HG03159 (cell line): ENCODE data around the gene F5.
A peak's percentile ranks its signal among the peaks of the same experiment; 100 is the strongest.
"Not testable (repeated sequence)": the region's sequence is repeated elsewhere in the genome, so short reads cannot be mapped to it uniquely, and the experiment has no call there.

Experiments used
- ATAC-seq: cut with Tn5 transposase; IDR thresholded peaks from one replicate; pipeline ENCODE4 v1.9.1; 2021; ENCODE audit warnings: mild to moderate bottlenecking, moderate library complexity; ENCODE audit not compliant: unreplicated experiment

The F5 gene

GRCh38 chr1:169511316-169512005 is 74.8 kb downstream of the F5 start:
- no peak for ATAC-seq

DNA sequence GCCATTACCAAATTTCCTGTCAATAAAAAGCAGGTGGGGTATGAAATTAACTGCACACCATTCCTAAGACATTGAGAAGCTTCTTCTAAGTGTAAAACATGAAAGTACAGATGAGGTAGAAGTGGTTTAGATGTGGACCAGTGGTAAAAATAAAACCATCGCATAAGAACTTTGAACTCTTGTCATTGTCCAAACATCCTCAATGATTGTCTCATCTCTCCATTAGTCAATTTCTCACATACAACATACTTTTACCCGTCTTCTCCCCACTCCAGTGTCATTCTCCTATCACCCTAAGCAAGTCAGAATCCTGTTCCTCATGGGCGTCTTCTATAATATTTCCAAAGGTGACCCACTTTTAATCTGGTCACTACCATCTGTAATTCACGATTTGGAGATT is 76.2 kb downstream of the F5 start:
- no peak for ATAC-seq

- ATAC-seq, result no peak
These were observed 76.9 kb downstream of the F5 start for GRCh38 chr1:169509354-169509753.

DNA sequence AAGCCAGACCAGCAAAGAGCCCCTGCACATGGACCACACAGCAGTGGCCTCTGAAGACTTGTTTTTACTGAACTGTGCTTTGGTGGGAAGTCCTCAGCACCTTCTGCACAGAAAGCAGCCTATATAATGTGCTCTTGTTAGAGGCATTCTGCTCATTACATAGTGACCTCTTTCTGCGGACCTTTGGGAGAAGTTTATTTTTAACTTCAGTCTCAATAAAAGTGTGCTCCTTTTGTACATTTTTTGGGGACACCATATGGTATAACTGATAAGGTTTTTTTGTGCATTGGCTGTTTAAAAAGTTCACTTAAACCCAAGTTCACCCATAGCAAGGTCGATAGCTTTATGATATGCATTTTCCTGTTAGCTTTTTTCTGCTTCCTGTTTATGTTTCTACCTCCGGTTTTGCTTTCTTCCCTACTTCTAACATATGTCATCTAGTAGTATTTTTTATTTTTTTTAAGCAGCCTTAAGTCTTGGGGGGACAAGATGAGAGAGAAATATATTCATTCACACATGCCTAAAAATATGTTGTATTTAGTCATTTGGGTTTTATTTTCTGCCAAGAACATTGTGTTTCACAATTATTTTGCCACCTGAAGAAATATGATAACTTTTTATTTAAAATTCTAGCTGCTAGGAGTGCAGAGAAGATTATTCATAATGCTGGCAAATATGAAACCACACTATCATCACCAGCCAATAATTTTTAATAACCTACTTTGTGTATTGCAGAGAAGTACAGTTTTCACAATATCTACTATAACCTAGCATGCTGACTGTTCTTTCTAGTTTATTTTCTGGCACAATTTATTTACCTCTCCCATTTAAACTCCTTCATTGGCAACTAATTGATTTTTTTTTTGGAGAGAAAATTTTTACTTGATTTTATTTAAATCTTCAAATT is 77.6 kb downstream of the F5 start:
- no peak for ATAC-seq

DNA sequence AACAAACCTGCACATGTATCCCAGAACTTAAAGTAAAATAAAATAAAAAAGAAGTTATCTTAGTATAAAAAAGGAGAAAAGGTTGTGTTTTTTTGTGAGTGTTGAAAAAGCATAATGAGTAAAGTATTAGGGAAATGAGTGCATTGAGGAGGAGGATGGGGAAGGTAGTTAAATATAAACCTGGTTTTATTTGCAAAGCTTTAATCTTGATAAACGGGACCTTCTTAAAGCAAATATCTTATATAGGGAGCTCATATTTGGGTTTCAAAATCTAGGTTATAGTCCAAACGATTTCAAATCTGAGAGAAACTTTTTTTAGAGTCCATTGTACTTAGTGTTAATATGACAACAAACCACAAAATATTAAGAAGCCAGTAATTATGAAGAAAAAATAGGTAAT is 78.9 kb downstream of the F5 start:
- no peak for ATAC-seq

DNA sequence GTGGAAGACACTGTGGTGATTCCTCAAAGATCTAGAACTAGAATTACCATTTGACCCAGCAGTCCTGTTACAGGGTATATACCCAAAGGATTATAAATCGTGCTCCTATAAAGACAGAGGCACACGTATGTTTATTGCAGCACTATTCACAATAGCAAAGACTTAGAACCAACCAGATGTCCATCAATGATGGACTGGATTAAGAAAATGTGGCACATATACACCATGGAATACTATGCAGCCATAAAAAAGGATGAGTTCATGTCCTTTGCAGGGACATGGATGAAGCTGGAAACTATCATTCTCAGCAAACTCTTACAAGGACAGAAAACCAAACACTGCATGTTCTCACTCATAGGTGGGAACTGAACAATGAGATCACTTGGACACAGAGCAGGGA is 82.7 kb downstream of the F5 start:
- not testable (repeated sequence) for ATAC-seq

- no peak for ATAC-seq
These were observed 86.5 kb downstream of the F5 start for GRCh38 chr1:169499807-169500206.

DNA sequence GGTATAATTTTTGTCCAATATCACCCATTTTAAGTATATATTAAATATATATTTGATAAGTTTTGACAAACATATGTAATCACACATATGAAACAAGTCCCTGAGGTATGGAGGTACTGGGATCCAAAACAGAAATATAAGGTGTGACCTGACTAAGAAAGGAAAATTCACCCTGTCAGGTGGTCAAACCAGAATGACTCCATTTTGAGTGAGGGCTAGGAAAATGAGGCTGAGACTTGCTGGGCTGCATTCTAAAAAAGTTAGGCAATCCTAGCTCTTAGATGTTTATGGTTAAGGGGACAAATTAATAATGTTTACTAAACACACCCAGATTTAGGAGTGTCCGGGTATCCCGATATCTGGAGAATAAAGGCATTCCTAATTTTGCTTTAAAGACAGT is 89.0 kb downstream of the F5 start:
- no peak for ATAC-seq

GRCh38 chr1:169495916-169496315 is 90.4 kb downstream of the F5 start:
- ATAC-seq, result no peak

- no peak for ATAC-seq
These were observed 91.1 kb downstream of the F5 start for GRCh38 chr1:169495046-169495775.

- ATAC-seq, result no peak
These were observed 91.9 kb downstream of the F5 start for GRCh38 chr1:169494343-169494742.

DNA sequence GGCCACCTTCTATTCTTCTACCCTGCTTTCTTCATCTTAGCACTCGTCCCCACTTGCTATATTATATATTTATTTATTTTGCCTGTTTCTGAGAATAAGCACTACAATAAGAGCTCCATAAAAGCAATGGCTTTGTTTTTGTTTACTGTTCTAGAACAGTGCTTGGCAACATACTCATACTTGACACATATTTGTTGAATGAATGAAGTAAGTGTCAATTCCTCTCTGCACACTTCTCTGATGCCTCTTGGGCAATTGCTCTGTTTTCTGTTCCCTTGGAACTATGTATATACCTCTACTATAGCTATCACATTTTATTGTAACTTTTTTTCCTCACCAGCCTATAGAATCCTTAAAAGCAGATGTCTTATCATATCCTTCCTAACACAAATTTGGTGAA is 93.0 kb downstream of the F5 start:
- no peak for ATAC-seq

GRCh38 chr1:169491845-169492281 is 94.4 kb downstream of the F5 start:
- peak; percentile 57 for ATAC-seq

- no peak for ATAC-seq
These were observed 98.1 kb downstream of the F5 start for GRCh38 chr1:169488157-169488556.

- no peak for ATAC-seq
These were observed 98.7 kb downstream of the F5 start for GRCh38 chr1:169487561-169487960.

GRCh38 chr1:169487133-169487532 is 99.1 kb downstream of the F5 start:
- no peak for ATAC-seq

DNA sequence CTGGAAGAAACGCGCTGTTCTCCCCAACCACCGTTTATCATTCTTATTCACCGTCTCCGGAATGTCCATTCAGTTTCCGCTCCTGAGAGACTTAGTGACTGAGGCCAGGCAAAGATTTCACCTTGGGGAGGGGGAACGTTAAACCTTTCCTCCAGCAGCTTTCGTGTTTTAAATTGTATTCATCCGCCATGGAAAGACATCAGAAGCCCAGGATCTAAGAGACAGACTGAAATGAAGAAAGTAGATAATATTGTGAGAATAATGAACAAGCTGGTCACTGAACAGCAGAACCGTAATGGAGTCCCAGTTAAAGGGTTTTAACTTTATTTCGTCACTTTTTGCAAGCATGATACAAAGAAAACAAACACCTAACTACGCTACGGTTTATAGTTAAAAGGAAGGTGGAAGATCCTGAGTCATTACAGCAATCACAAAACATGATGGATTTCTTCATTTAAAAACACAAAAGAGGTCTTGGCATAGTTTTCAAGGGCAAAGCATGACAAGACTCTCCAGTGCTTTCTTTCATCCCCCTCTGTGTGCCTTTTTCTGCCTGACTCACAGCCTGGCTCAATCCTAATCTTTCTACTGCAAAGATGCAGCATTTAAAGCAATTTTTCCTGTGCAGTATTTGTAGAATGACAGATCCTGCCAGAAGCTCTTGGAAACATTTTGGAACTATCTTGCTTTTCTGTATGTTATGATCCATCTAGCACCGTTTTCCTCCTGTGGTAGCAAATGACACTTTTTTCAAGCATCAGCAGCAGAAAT is 99.8 kb downstream of the F5 start:
- ATAC-seq, result peak; percentile 0

DNA sequence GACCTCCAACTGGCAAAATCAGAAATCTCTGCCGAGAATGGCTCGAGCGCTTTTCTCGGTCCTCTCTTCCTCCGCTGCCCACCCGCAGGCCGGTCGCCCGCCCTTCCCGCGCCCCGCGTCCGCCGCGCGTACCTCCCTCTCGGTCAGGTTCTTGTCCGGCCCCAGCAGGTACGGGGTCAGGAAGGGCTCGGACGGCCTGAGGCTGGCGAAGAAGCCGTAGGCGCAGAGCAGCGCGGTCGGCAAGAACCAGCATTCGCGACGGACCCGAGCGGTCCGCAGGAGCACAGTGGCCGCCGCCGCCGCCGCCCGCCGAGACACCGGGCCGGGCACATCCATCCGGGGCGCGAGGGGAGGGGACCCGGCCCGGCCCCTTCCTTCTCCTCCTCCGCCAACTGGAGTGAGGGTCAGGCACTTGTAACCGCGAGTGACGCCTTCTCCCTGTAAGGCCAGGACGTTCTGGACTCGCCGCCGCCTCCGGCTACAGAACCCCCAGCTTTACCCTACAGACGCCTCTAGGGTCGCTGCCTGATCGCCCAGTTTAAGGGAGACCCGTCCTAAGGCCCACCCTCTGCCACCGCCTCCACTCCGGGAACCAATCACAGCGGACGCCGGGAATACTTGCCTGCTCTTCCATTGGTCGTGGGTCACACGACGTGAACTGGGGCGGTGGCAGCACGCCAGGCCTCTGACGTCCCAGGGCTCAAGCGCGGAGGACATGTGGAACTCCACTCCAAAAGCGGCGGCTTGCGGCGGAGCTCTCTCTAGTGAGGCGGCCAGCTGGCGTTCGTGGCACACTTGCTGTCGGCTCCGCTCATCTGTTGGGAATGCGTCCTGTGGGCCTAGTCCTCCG is 100.6 kb downstream of the F5 start, which contains the start of gene SLC19A2:
TSS of gene SLC19A2 (minus strand) at position 514 of the 850 bp plus-strand sequence. CDS start at position 336, 178 bp downstream.
- ATAC-seq, result peak; percentile 99

DNA sequence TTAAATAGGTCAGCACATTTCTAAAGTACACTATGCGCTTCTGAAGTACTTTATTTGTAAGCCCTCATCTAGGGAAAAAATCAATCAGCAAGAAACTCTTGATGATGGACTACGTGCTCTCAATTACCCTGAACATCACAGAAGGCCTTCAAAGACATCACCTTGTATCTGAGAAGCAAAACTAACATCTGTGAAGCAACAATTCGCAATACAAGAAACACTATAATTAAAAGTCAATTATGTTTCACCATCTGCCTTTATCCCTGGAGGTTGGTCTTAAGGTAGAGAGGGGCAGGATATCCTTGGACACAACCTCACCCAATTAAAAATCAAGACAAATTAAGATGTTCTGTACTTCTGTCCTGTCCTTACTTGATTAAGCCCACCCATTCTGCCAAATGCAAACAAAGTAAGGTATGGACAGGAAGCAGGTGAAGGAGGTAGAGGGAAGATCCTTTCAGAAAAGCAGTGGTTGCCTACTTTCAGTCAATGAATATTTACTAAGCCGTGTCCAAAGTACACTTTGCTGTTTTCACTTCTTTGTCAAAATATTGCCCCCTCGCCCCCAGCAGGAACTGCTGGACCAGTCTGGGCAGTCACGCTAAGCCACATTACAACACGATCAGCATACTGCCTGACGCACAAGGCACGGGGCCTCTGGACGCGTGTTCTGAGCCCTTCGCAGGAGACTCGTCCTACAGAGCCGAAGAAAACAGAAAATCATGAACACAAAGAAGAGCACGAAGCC is 101.4 kb downstream of the F5 start:
- peak; percentile 21 for ATAC-seq
